HepG2 (cell line): ENCODE results near the gene LRRC27. TPM values are rescaled to one million over a fixed set of nuclear protein-coding genes. Genes with fewer than 3 reads are reported as not detected.
A peak's percentile ranks its signal among the peaks of the same experiment; 100 is the strongest.

Experiments
- ATAC-seq: fragments of 200-7000 bp; cut with Tn5 transposase; 3 replicates; pipeline ENCODE4 v1.9.1; 2020; ENCODE audit warnings: mild to moderate bottlenecking, moderate library complexity
- BruUV-seq: library from RNA; stranded (reverse); fragments of 400-500 nt; replicated peaks from 2 replicates; lab custom pipeline; 2021; lab: Mats Ljungman, UMichigan
- CTCF ChIA-PET: fragments of 300-600 bp; formaldehyde crosslinking; extraction: SDS; loops from one replicate; lab custom pipeline; 2021; ENCODE audit warnings: low total read pairs, inconsistent platforms, low intra/inter-chr PET ratio; lab: Yijun Ruan, JAX
- POLR2A ChIA-PET: fragments of 350-600 bp; sonication (Branson Sonifier 250); formaldehyde crosslinking; loops from one replicate; lab custom pipeline; 2020; ENCODE audit warnings: antibody characterized with exemption, inconsistent platforms; lab: Yijun Ruan, JAX
- DNase-seq: peaks from one replicate; pipeline ENCODE4 v3.0.0-alpha.2; 2015; ENCODE audit warnings: low spot score
- FAIRE-seq: peaks from 3 replicates; lab custom pipeline; 2011; peaks lifted over from hg19 to GRCh38; lab: Jason Lieb, UNC
- H2AFZ ChIP-seq: one replicate; pipeline ENCODE4 v1.6.1; 2011; ENCODE audit warnings: low read length, inconsistent platforms
- H3K27ac ChIP-seq: fragments of 300-600 bp; 3 replicates; pipeline ENCODE4 v1.8.0; 2011; ENCODE audit warnings: mixed run types, mild to moderate bottlenecking, mixed read lengths, low read length, inconsistent platforms; ENCODE audit not compliant: insufficient read depth; ENCODE audit errors: extremely low read length
- H3K27me3 ChIP-seq, 2 experiments: fragments of 200-600 bp in 1 of 2; 2 replicates in 1 of 2; 3 replicates in 1 of 2; pipeline versions ENCODE4 v1.6.0 to v1.8.0; 2011; ENCODE audit warnings: low read length in 2 of 2, mild to moderate bottlenecking in 2 of 2, moderate library complexity in 2 of 2, inconsistent platforms in 1 of 2; ENCODE audit not compliant: insufficient read depth in 2 of 2, control insufficient read depth in 1 of 2
- H3K36me3 ChIP-seq, 2 experiments: fragments of 200-600 bp in 1 of 2; replicated peaks in 1 of 2; 2 replicates in 1 of 2; 3 replicates in 1 of 2; pipeline versions ENCODE4 v1.5.1 to v1.8.0; 2011; ENCODE audit warnings: low read length in 2 of 2, inconsistent platforms in 1 of 2; ENCODE audit not compliant: insufficient read depth in 2 of 2, control insufficient read depth in 1 of 2
- H3K4me1 ChIP-seq: 2 replicates; pipeline ENCODE4 v1.5.1; 2012; ENCODE audit warnings: low read length, inconsistent platforms; ENCODE audit not compliant: insufficient read depth
- H3K4me2 ChIP-seq: 2 replicates; pipeline ENCODE4 v1.6.0; 2011; ENCODE audit warnings: low read depth, low read length, inconsistent platforms
- H3K4me3 ChIP-seq, 3 experiments: fragments of 200-600 bp in 1 of 3; sonication (generic), shearing (Covaris generic) in 1 of 3; replicated peaks in 1 of 3; 2 replicates each; pipeline ENCODE4 v1.5.1; 2011 to 2016; ENCODE audit warnings: low read length in 3 of 3, inconsistent platforms in 2 of 3, low read depth in 2 of 3, mild to moderate bottlenecking in 2 of 3, control low read depth in 1 of 3, mixed read lengths in 1 of 3; ENCODE audit not compliant: insufficient read depth in 1 of 3
- H3K79me2 ChIP-seq: one replicate; pipeline ENCODE4 v1.6.1; 2011; ENCODE audit warnings: low read length, inconsistent platforms; ENCODE audit not compliant: insufficient read depth
- H3K9ac ChIP-seq: 2 replicates; pipeline ENCODE4 v1.6.0; 2011; ENCODE audit warnings: mild to moderate bottlenecking, low read depth, low read length, inconsistent platforms; ENCODE audit not compliant: insufficient read depth
- H3K9me3 ChIP-seq: 2 replicates; pipeline ENCODE4 v1.5.1; 2012; ENCODE audit warnings: mild to moderate bottlenecking, low read length
- H4K20me1 ChIP-seq: 2 replicates; pipeline ENCODE4 v1.6.0; 2011; ENCODE audit warnings: inconsistent platforms, mild to moderate bottlenecking, low read length, moderate library complexity; ENCODE audit not compliant: insufficient read depth
- DR1 ChIP-seq: sonication (generic); formaldehyde crosslinking; IDR thresholded peaks from 2 replicates; pipeline ENCODE4 v1.8.0; 2021; ENCODE audit warnings: mild to moderate bottlenecking, missing genetic modification reagents, inconsistent platforms
- HDAC2 ChIP-seq: sonication (generic); formaldehyde crosslinking; IDR thresholded peaks from 2 replicates; pipeline ENCODE4 v1.4.0; 2020; ENCODE audit warnings: missing genetic modification reagents
- JUN ChIP-seq: sonication (generic); formaldehyde crosslinking; IDR thresholded peaks from 2 replicates; pipeline ENCODE4 v1.4.0; 2020; ENCODE audit warnings: mild to moderate bottlenecking, missing genetic modification reagents
- JUNB ChIP-seq: sonication (generic); formaldehyde crosslinking; IDR thresholded peaks from 2 replicates; pipeline ENCODE4 v1.8.0; 2022; ENCODE audit warnings: missing genetic modification reagents, mild to moderate bottlenecking, borderline replicate concordance
- MTERF4 ChIP-seq: sonication (generic); formaldehyde crosslinking; IDR thresholded peaks from 2 replicates; pipeline ENCODE4 v1.8.0; 2023; ENCODE audit warnings: mild to moderate bottlenecking, missing genetic modification reagents
- RNF2 ChIP-seq: fragments of 450-650 bp; conservative IDR thresholded peaks from 2 replicates; pipeline ENCODE4 v1.6.1; 2016; ENCODE audit warnings: low read depth
- ZFX ChIP-seq: sonication (generic); formaldehyde crosslinking; IDR thresholded peaks from 2 replicates; pipeline ENCODE4 v1.4.0; 2020; ENCODE audit warnings: mild to moderate bottlenecking, low read depth, missing genetic modification reagents, moderate library complexity
- ZMYM2 ChIP-seq: sonication (generic); formaldehyde crosslinking; IDR thresholded peaks from 2 replicates; pipeline ENCODE4 v1.8.0; 2022; ENCODE audit warnings: mild to moderate bottlenecking, missing genetic modification reagents
- ZNF121 ChIP-seq: sonication (generic); formaldehyde crosslinking; IDR thresholded peaks from 2 replicates; pipeline ENCODE4 v1.5.0; 2020; ENCODE audit warnings: mild to moderate bottlenecking, missing genetic modification reagents
- ZNF350 ChIP-seq: sonication (generic); formaldehyde crosslinking; IDR thresholded peaks from 2 replicates; pipeline ENCODE4 v1.4.0; 2020; ENCODE audit warnings: mild to moderate bottlenecking, low read depth, missing genetic modification reagents, borderline replicate concordance
- WGBS: methylation state at CpG from one replicate; pipeline ENCODE4 v1.1.6; 2017; ENCODE audit warnings: low lambda C conversion rate; 5-methylcytosine and 5-hydroxymethylcytosine counted together
- in situ Hi-C: cut with HindIII; loops from 2 replicates; pipeline ENCODE4 v1.10.0; 2017; ENCODE audit warnings: low pct_unique_long_range_greater_than_20kb; ENCODE audit not compliant: extremely low pct_ligation_motif_present
- intact Hi-C: fragments of 100-400 bp; cut with micrococcal nuclease; formaldehyde crosslinking; loops from one replicate; pipeline ENCODE4 v1.10.0; 2022; ENCODE audit not compliant: unreplicated experiment
- polyA plus RNA-seq, 8 experiments: library from polyadenylated mRNA; depleted of rRNA in 3 of 8; stranded (reverse) in 7 of 8; unstranded in 1 of 8; fragments of >200 nt; fragmentation: Illumina TruSeq in 4 of 8; extraction: Trizol in 4 of 8; gene quantifications; 2 replicates each; pipeline versions ENCODE4 v1.2.1 to v1.2.3, GENCODE V29; 2011 to 2016; ENCODE audit warnings: low read depth in 4 of 8, missing spikeins in 1 of 8, mixed read lengths in 1 of 8; ENCODE audit not compliant: insufficient read depth in 1 of 8
- total RNA-seq, 5 experiments: library from RNA; depleted of rRNA; stranded (reverse); fragments of >200 nt; fragmentation: Illumina TruSeq; extraction: Trizol; gene quantifications; 2 replicates each; pipeline ENCODE4 v1.2.3, GENCODE V29; 2016; ENCODE audit warnings: low read depth in 1 of 5
- TF ChIP-seq, protein P1 (sequence below), 2 experiments: sonication (generic) in 1 of 2; formaldehyde crosslinking in 1 of 2; IDR thresholded peaks; 2 replicates each; pipeline versions ENCODE4 v1.6.1 to v1.9.0; 2014 to 2022; ENCODE audit warnings: antibody characterized with exemption in 1 of 2, borderline replicate concordance in 1 of 2, inconsistent platforms in 1 of 2, low read depth in 1 of 2, missing genetic modification reagents in 1 of 2

LRRC27 gene
- total and polyA plus RNA-seq, 2 of the 13 experiments (the other 11 are each of a cell fraction or from before 2014, with no cell fraction given), result 4.2 to 4.6 TPM

DNA sequence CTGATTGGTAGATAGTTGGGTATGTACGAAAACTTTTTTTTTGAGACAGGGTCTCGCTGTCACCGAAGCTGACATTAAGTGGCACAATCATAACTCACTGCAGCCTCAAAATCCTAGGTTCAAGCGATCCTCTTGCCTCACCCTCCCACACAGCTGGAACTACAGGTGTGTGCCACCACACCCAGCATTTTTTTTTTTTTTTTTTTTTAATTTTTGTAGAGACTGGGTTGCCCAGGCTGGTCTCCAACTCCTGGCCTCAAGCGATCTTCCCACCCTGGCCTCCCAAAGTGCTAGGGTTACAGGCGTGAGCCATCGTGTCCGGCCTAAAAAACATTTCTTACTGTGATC lies 1.5 kb upstream of the LRRC27 start:
- intact Hi-C loops, result no loop called here
- WGBS, result 75% methylated on average over 8 of the region's 8 CpGs
- ATAC-seq (no peak), FAIRE-seq (no peak), DNase-seq (no peak)
- H3K36me3 ChIP-seq, result peaks cover 1 to 3% of the 10 kb centered on the region in 2 experiments; a peak in 1 of 5 replicates
- H3K9ac ChIP-seq, result peak overlapping the region; percentile 85
- peak overlapping the region; percentile 92 for H3K4me2 ChIP-seq
- no peak overlapping the region for H2AFZ ChIP-seq
- H3K27me3 ChIP-seq, result no peaks in the 10 kb centered on the region; a peak in 1 of 5 replicates
- ChIA-PET POLR2A (interaction anchor here (1.1 kb wide), 1 partner anchor 8 kb away, joined by 3 read pairs; no protein-coding TSS in a partner anchor), CTCF (no interaction called here)
- H3K4me3 ChIP-seq, result peak overlapping the region; percentile 79 to 98 (median 89)
- H4K20me1 ChIP-seq, result no peaks in the 10 kb centered on the region; the same call in 1 of the 2 replicates
- no TSS peak for BruUV-seq
- in situ Hi-C loops, result no loop called here
- peaks cover 32% of the 10 kb centered on the region for H3K79me2 ChIP-seq
- TF ChIP-seq HDAC2 (CRISPR knock-in tag), result no peak
- no peak for TF ChIP-seq JUN (CRISPR knock-in tag)
- TF ChIP-seq ZFX (CRISPR knock-in tag), result 0 out of 2 replicates have a peak, but pooled peaks have one; percentile 13
- H3K9me3 ChIP-seq, result no peaks in the 10 kb centered on the region
- no peak overlapping the region for H3K27ac ChIP-seq
- peaks cover 40% of the 10 kb centered on the region for H3K4me1 ChIP-seq

DNA sequence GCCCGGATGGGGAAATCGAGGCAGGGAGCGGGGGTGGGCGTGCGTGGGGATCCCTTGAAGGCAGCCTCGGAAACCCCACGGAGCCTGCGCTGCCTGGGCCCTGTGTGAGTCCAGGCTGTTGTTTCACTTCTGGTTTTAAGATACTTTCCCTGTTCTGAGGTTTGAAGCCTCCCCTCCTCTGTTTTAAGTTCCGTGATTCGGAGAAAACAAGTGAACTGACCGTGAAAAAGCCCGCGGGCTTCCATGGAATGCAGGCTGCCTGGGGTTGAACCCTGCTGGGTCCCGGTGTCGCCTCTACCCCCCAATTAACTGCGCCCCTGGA lies 401 bp downstream of the LRRC27 start:
- no peaks in the 10 kb centered on the region for H3K9me3 ChIP-seq
- peak overlapping the region; percentile 82 for H3K4me2 ChIP-seq
- H3K79me2 ChIP-seq, result peaks cover 32% of the 10 kb centered on the region
- peak overlapping the region; percentile 75 for H3K9ac ChIP-seq
- no peaks in the 10 kb centered on the region; a peak in 1 of 5 replicates for H3K27me3 ChIP-seq
- H4K20me1 ChIP-seq, result no peaks in the 10 kb centered on the region; the same call in 1 of the 2 replicates
- H3K4me3 ChIP-seq, result peak overlapping the region; percentile 45 to 98 (median 89)
- ATAC-seq (no peak), FAIRE-seq (no peak), DNase-seq (no peak)
- H3K36me3 ChIP-seq, result peaks cover 0 to 1% of the 10 kb centered on the region in 2 experiments; a peak in 1 of 5 replicates
- in situ Hi-C loops (no loop called here), intact Hi-C loops (no loop called here)
- H3K4me1 ChIP-seq, result peaks cover 40% of the 10 kb centered on the region
- ChIA-PET POLR2A (interaction anchor here (1.0 kb wide), 1 partner anchor 25 kb away, joined by 4 read pairs; the partner anchor contains the start of gene STK32C), CTCF (no interaction called here)
- H2AFZ ChIP-seq, result no peak overlapping the region
- 7% methylated on average over 12 of the region's 16 CpGs for WGBS
- H3K27ac ChIP-seq, result peak overlapping the region; percentile 48
- BruUV-seq, result no TSS peak
- TF ChIP-seq ZNF121 (CRISPR knock-in tag) (peak; percentile 11; the same call in 1 of the 2 replicates), JUNB (no peak), RNF2 (no peak), ZNF350 (CRISPR knock-in tag) (peak; percentile 16; the same call in 1 of the 2 replicates), ZMYM2 (peak; percentile 17; the same call in 1 of the 2 replicates), DR1 (CRISPR knock-in tag) (0 out of 2 replicates have a peak, but pooled peaks have one; percentile 4), MTERF4 (CRISPR knock-in tag) (peak; percentile 97; the same call in 1 of the 2 replicates)
- TF ChIP-seq, protein P1, sequence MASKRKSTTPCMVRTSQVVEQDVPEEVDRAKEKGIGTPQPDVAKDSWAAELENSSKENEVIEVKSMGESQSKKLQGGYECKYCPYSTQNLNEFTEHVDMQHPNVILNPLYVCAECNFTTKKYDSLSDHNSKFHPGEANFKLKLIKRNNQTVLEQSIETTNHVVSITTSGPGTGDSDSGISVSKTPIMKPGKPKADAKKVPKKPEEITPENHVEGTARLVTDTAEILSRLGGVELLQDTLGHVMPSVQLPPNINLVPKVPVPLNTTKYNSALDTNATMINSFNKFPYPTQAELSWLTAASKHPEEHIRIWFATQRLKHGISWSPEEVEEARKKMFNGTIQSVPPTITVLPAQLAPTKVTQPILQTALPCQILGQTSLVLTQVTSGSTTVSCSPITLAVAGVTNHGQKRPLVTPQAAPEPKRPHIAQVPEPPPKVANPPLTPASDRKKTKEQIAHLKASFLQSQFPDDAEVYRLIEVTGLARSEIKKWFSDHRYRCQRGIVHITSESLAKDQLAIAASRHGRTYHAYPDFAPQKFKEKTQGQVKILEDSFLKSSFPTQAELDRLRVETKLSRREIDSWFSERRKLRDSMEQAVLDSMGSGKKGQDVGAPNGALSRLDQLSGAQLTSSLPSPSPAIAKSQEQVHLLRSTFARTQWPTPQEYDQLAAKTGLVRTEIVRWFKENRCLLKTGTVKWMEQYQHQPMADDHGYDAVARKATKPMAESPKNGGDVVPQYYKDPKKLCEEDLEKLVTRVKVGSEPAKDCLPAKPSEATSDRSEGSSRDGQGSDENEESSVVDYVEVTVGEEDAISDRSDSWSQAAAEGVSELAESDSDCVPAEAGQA (IDR thresholded peaks at IDR 0.05; ENCODE audit: low read depth), result no peak
- TF ChIP-seq, protein P1 (CRISPR knock-in tag; IDR thresholded peaks at IDR 0.05; ENCODE audit: borderline replicate concordance), result no peak
